ENCODE measurements around the gene EFCAB6.

EFCAB6 gene

GRCh38 chr22:43800970-43801369 is 11.1 kb downstream of the EFCAB6 start:
- Histone ChIP-seq H3K27me3 (replicated peaks; ENCODE audit: control insufficient read depth, insufficient read depth, low read length) (no peaks in the 10 kb centered on the region), H3K4me3 (replicated peaks; ENCODE audit: low read depth, low read length) (no peak overlapping the region), H3K36me3 (ENCODE audit: control insufficient read depth, insufficient read depth, low read length) (no peaks in the 10 kb centered on the region)
- no peak for DNase-seq (ENCODE audit: extremely low read depth, insufficient read length)
- no peak for TF ChIP-seq CTCF (IDR thresholded peaks at IDR 0.05; ENCODE audit: insufficient read depth, low read length, poor library complexity, severe bottlenecking)

- H3K27me3 ChIP-seq (replicated peaks; ENCODE audit: control insufficient read depth, insufficient read depth, low read length): no peaks in the 10 kb centered on the region; the same call in 1 of the 2 replicates
- no peaks in the 10 kb centered on the region for H3K36me3 ChIP-seq (ENCODE audit: control insufficient read depth, insufficient read depth, low read length)
- no peak overlapping the region for H3K4me3 ChIP-seq (replicated peaks; ENCODE audit: low read depth, low read length)
- DNase-seq (ENCODE audit: extremely low read depth, insufficient read length): peak; percentile 50
- TF ChIP-seq CTCF (IDR thresholded peaks at IDR 0.05; ENCODE audit: insufficient read depth, low read length, poor library complexity, severe bottlenecking): no peak
Observed at GRCh38 chr22:43798492-43798891, 13.6 kb downstream of the EFCAB6 start.

- no peak overlapping the region for H3K4me3 ChIP-seq (replicated peaks; ENCODE audit: low read depth, low read length)
- no peak for DNase-seq (ENCODE audit: extremely low read depth, insufficient read length)
- no peak for TF ChIP-seq CTCF (IDR thresholded peaks at IDR 0.05; ENCODE audit: insufficient read depth, low read length, poor library complexity, severe bottlenecking)
Observed at GRCh38 chr22:43796567-43796966, 15.5 kb downstream of the EFCAB6 start.

GRCh38 chr22:43795320-43795719 is 16.8 kb downstream of the EFCAB6 start:
- no peak for TF ChIP-seq CTCF (IDR thresholded peaks at IDR 0.05; ENCODE audit: insufficient read depth, low read length, poor library complexity, severe bottlenecking)
- Histone ChIP-seq H3K36me3 (ENCODE audit: control insufficient read depth, insufficient read depth, low read length) (no peaks in the 10 kb centered on the region), H3K27me3 (replicated peaks; ENCODE audit: control insufficient read depth, insufficient read depth, low read length) (no peaks in the 10 kb centered on the region; the same call in 1 of the 2 replicates), H3K4me3 (replicated peaks; ENCODE audit: low read depth, low read length) (no peak overlapping the region)
- DNase-seq (ENCODE audit: extremely low read depth, insufficient read length): no peak

More at GRCh38 chr22:43796567-43796966, 15.5 kb downstream of the EFCAB6 start:
- Histone ChIP-seq H3K36me3 (ENCODE audit: control insufficient read depth, insufficient read depth, low read length) (no peaks in the 10 kb centered on the region), H3K27me3 (replicated peaks; ENCODE audit: control insufficient read depth, insufficient read depth, low read length) (no peaks in the 10 kb centered on the region; the same call in 1 of the 2 replicates)

GRCh38 chr22:43792905-43793304 is 19.2 kb downstream of the EFCAB6 start:
- TF ChIP-seq CTCF (IDR thresholded peaks at IDR 0.05; ENCODE audit: insufficient read depth, low read length, poor library complexity, severe bottlenecking): no peak

GRCh38 chr22:43789452-43789851 is 22.7 kb downstream of the EFCAB6 start:
- no peaks in the 10 kb centered on the region for H3K27me3 ChIP-seq (replicated peaks; ENCODE audit: control insufficient read depth, insufficient read depth, low read length)
- H3K36me3 ChIP-seq (ENCODE audit: control insufficient read depth, insufficient read depth, low read length): no peaks in the 10 kb centered on the region
- no peak for TF ChIP-seq CTCF (IDR thresholded peaks at IDR 0.05; ENCODE audit: insufficient read depth, low read length, poor library complexity, severe bottlenecking)
- H3K4me3 ChIP-seq (replicated peaks; ENCODE audit: low read depth, low read length): no peak overlapping the region
- no peak for DNase-seq (ENCODE audit: extremely low read depth, insufficient read length)

More at GRCh38 chr22:43792905-43793304, 19.2 kb downstream of the EFCAB6 start:
- Histone ChIP-seq H3K36me3 (ENCODE audit: control insufficient read depth, insufficient read depth, low read length) (no peaks in the 10 kb centered on the region), H3K27me3 (replicated peaks; ENCODE audit: control insufficient read depth, insufficient read depth, low read length) (no peaks in the 10 kb centered on the region; the same call in 1 of the 2 replicates), H3K4me3 (replicated peaks; ENCODE audit: low read depth, low read length) (no peak overlapping the region)
- DNase-seq (ENCODE audit: extremely low read depth, insufficient read length): no peak

All from GM06990 (cell line).